ENCODE results near the gene PHC1.
"Not testable (repeated sequence)": the region's sequence is repeated elsewhere in the genome, so short reads cannot be mapped to it uniquely, and the experiment has no call there.

PHC1 gene

GRCh38 chr12:8911606-8912268 is 2.6 kb upstream of the PHC1 start:
- DNase-seq (ENCODE audit: low read depth) = no peak

- no peak for DNase-seq (ENCODE audit: low read depth)
These were observed 1.4 kb upstream of the PHC1 start for GRCh38 chr12:8912914-8913313.

- DNase-seq (ENCODE audit: low read depth) = no peak
These were observed 642 bp upstream of the PHC1 start for GRCh38 chr12:8913702-8914032.

GRCh38 chr12:8914716-8915526 is 612 bp downstream of the PHC1 start:
- no peak for DNase-seq (ENCODE audit: low read depth)

- no peak for DNase-seq (ENCODE audit: low read depth)
These were observed 1.8 kb downstream of the PHC1 start for GRCh38 chr12:8916154-8916553.

- no peak for DNase-seq (ENCODE audit: low read depth)
These were observed 2.7 kb downstream of the PHC1 start for GRCh38 chr12:8917031-8917430.

- DNase-seq (ENCODE audit: low read depth) = no peak
These were observed 3.4 kb downstream of the PHC1 start for GRCh38 chr12:8917751-8918150.

GRCh38 chr12:8919643-8920042 is 5.3 kb downstream of the PHC1 start:
- not testable (repeated sequence) for DNase-seq (ENCODE audit: low read depth)

GRCh38 chr12:8922544-8922943 is 8.2 kb downstream of the PHC1 start:
- no peak for DNase-seq (ENCODE audit: low read depth)

GRCh38 chr12:8930655-8931323 is 16.5 kb downstream of the PHC1 start:
- DNase-seq (ENCODE audit: low read depth) = not testable (repeated sequence)

- not testable (repeated sequence) for DNase-seq (ENCODE audit: low read depth)
These were observed 18.2 kb downstream of the PHC1 start for GRCh38 chr12:8932464-8932863.

- DNase-seq (ENCODE audit: low read depth) = not testable (repeated sequence)
These were observed 19.8 kb downstream of the PHC1 start for GRCh38 chr12:8934080-8934479.

GRCh38 chr12:8936735-8937134 is 22.4 kb downstream of the PHC1 start:
- no peak for DNase-seq (ENCODE audit: low read depth)

GRCh38 chr12:8937842-8938442 is 23.6 kb downstream of the PHC1 start:
- DNase-seq (ENCODE audit: low read depth) = not testable (repeated sequence)

GRCh38 chr12:8941691-8942478 is 27.6 kb downstream of the PHC1 start:
- DNase-seq (ENCODE audit: low read depth) = no peak

GRCh38 chr12:8943565-8944186 is 29.4 kb downstream of the PHC1 start:
- no peak for DNase-seq (ENCODE audit: low read depth)

- no peak for DNase-seq (ENCODE audit: low read depth)
These were observed 32.4 kb downstream of the PHC1 start for GRCh38 chr12:8946733-8947132.

GRCh38 chr12:8947737-8948136 is 33.4 kb downstream of the PHC1 start:
- DNase-seq (ENCODE audit: low read depth) = no peak

- no peak for DNase-seq (ENCODE audit: low read depth)
These were observed 34.5 kb downstream of the PHC1 start for GRCh38 chr12:8948701-8949341.

GRCh38 chr12:8949342-8950220 is 35.3 kb downstream of the PHC1 start, which contains the start of gene M6PR:
TSS of gene M6PR (minus strand) at chr12:8949645. CDS start at chr12:8946404, 3,241 bp downstream.
- DNase-seq (ENCODE audit: low read depth) = peak; percentile 91
